NB4 (cell line): ENCODE measurements around the gene ENTPD2.

ENCODE experiments used
- MYC ChIP-seq: IDR thresholded peaks from 2 replicates; pipeline ENCODE4 v1.6.1; 2011; ENCODE audit warnings: low read depth, low read length
- POLR2A ChIP-seq: IDR thresholded peaks from 2 replicates; pipeline ENCODE4 v1.6.1; 2011; ENCODE audit warnings: mild to moderate bottlenecking; ENCODE audit not compliant: insufficient read length; ENCODE audit errors: extremely low read depth
- TF ChIP-seq, protein P1 (sequence below): IDR thresholded peaks from one replicate; pipeline ENCODE4 v1.5.1; 2012; ENCODE audit warnings: low read depth, low read length

DNA sequence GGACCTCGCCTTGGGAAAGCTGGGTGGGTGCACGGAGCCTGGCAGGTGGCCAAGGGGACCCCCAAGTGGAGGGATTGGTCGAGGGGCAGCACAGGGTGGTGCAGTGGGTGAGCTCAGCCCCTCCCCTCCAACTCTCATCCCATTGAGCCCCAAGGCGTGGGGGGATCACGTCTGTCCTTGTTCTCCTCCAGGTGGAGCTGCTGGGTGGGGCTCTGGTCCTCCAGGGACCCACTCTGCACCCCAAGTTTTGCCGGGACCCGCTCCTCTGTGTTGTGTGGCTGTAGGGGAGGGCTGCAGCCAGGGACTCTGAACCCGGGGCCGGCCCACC, 18.4 kb downstream of the ENTPD2 start:
- TF ChIP-seq MYC (no peak; the same call in 1 of the 2 replicates), POLR2A (no peak)
- TF ChIP-seq, protein P1, sequence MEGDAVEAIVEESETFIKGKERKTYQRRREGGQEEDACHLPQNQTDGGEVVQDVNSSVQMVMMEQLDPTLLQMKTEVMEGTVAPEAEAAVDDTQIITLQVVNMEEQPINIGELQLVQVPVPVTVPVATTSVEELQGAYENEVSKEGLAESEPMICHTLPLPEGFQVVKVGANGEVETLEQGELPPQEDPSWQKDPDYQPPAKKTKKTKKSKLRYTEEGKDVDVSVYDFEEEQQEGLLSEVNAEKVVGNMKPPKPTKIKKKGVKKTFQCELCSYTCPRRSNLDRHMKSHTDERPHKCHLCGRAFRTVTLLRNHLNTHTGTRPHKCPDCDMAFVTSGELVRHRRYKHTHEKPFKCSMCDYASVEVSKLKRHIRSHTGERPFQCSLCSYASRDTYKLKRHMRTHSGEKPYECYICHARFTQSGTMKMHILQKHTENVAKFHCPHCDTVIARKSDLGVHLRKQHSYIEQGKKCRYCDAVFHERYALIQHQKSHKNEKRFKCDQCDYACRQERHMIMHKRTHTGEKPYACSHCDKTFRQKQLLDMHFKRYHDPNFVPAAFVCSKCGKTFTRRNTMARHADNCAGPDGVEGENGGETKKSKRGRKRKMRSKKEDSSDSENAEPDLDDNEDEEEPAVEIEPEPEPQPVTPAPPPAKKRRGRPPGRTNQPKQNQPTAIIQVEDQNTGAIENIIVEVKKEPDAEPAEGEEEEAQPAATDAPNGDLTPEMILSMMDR, result no peak
